ENCODE measurements around the gene ARMC2. TPM values are rescaled to one million over a fixed set of nuclear protein-coding genes. Genes with fewer than 3 reads are reported as not detected.
"Not testable (repeated sequence)": the region's sequence is repeated elsewhere in the genome, so short reads cannot be mapped to it uniquely, and the experiment has no call there.

Gene ARMC2
- polyA plus RNA-seq, 6 donors from 2014 or later = 3.4 to 4.9 (median 4.4) TPM

DNA sequence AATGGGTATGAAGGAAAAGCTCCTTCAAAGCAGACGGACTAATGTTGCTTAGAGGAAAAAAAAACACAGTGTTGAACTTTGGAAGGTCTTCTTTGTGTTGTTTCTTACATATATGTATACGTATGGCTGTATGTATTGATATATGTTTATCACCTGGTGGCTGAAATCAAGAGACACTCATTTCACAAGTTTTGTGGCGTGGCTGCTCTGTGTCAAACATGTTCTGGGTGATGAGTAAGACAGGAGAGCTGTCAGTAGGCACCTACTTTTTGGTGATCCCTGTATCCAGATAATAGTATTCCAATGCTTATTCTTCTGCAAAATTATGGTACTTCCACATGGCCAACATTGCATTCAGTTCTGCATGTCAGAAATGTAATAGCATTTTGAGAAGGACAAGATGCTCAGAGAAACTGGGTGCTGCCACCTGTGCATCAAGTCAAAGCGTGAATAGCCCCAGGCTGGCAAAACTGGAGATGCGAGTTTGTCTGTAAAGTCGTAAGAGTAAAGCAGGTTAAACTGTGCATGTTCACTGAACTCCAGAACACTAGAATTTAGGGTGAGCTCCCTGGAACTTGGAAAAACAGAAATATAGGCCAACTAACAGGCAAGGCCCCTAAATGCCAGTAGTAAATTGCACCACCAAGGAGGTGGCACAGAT is 67.9 kb downstream of the ARMC2 start:
- Mint-ChIP-seq H3K36me3 (no peaks in the 10 kb centered on the region), H3K4me3 (no peak overlapping the region), H3K27ac (no peak overlapping the region), H3K27me3 (no peaks in the 10 kb centered on the region), H3K4me1 (peaks cover 10 to 27% (median 22%) of the 10 kb centered on the region in 3 donors), H3K9me3 (peaks cover 0 to 2% (median 0%) of the 10 kb centered on the region in 7 donors)
- ATAC-seq (ENCODE audit: low read depth in 2 of 2) (no peak), DNase-seq (no peak)

- DNase-seq (no peak), ATAC-seq (ENCODE audit: low read depth in 2 of 2) (no peak)
- no peaks in the 10 kb centered on the region for H3K27me3 Mint-ChIP-seq
- peak overlapping the region in 4 of 6 donors; percentile 18 to 94 (median 60) for H3K27ac Mint-ChIP-seq
- peaks cover 0 to 9% (median 3%) of the 10 kb centered on the region in 7 donors for H3K9me3 Mint-ChIP-seq
- H3K4me3 Mint-ChIP-seq = no peak overlapping the region
- peaks cover 5 to 14% of the 10 kb centered on the region in 2 donors for H3K36me3 Mint-ChIP-seq
- peaks cover 17 to 27% (median 26%) of the 10 kb centered on the region in 3 donors for H3K4me1 Mint-ChIP-seq
These were observed 72.5 kb downstream of the ARMC2 start for GRCh38 chr6:108920751-108921150.

- Mint-ChIP-seq H3K4me1 (peaks cover 20 to 26% (median 24%) of the 10 kb centered on the region in 3 donors), H3K27me3 (no peaks in the 10 kb centered on the region), H3K27ac (peak overlapping the region in 1 of 6 donors; percentile 39)
These were observed 73.5 kb downstream of the ARMC2 start for GRCh38 chr6:108921547-108922361.

DNA sequence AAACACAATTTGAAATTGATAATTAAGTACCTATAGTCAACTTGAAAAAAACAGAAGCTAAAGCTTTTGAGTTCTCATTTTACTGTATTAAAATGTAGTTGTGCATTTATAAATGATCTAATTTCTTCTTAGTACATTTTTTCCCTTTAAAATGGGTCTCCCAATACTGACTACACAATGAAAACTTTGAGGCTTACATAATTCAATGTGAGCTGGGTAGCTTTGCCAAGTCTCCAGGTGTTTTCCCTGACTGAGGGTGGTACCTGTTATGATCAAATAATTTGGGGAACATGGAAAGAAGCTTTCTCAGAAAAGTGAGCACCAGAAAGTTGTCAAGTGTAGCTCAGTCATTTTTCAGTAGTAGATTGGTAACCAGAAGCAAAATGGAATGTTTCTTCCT is 74.3 kb downstream of the ARMC2 start:
- Mint-ChIP-seq H3K27ac (peak overlapping the region in 1 of 6 donors; percentile 22), H3K4me3 (no peak overlapping the region), H3K9me3 (peaks cover 0 to 9% (median 3%) of the 10 kb centered on the region in 7 donors), H3K27me3 (no peaks in the 10 kb centered on the region), H3K4me1 (peaks cover 20 to 26% (median 24%) of the 10 kb centered on the region in 3 donors), H3K36me3 (peaks cover 5 to 14% of the 10 kb centered on the region in 2 donors)
- ATAC-seq (ENCODE audit: low read depth in 2 of 2) = no peak
- DNase-seq = no peak

More at GRCh38 chr6:108921547-108922361, 73.5 kb downstream of the ARMC2 start:
- Mint-ChIP-seq H3K9me3 (peaks cover 0 to 9% (median 3%) of the 10 kb centered on the region in 7 donors), H3K36me3 (peaks cover 5 to 14% of the 10 kb centered on the region in 2 donors), H3K4me3 (no peak overlapping the region)
- ATAC-seq (ENCODE audit: low read depth in 2 of 2) (no peak), DNase-seq (no peak)

DNA sequence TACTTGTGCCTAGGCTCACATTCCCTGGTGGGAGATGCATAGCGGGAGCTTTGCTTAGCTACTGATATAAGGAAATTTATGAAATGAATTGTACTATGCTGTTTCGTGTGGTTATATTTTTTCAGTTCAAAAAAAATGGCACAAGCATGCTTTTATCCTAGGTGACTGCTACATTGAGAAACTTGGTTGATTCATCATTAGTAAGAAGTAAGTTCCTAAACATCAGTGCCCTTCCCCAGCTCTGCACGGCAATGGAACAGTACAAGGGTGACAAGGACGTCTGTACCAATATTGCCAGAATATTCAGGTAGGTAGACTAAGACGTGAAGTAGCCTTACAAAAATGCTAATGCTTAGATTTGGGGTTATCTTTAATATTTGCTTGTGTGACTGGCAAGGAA is 79.7 kb downstream of the ARMC2 start:
- Mint-ChIP-seq H3K4me1 (peaks cover 16 to 20% (median 20%) of the 10 kb centered on the region in 3 donors), H3K27me3 (no peaks in the 10 kb centered on the region), H3K4me3 (no peak overlapping the region), H3K9me3 (peaks cover 0 to 11% (median 3%) of the 10 kb centered on the region in 7 donors), H3K36me3 (peaks cover 9 to 14% of the 10 kb centered on the region in 2 donors), H3K27ac (no peak overlapping the region)
- ATAC-seq (ENCODE audit: low read depth in 2 of 2) (no peak), DNase-seq (no peak)

- no peak for ATAC-seq (ENCODE audit: low read depth in 2 of 2)
- Mint-ChIP-seq H3K27me3 (no peaks in the 10 kb centered on the region), H3K27ac (no peak overlapping the region)
These were observed 80.4 kb downstream of the ARMC2 start for GRCh38 chr6:108928650-108929049.

DNA sequence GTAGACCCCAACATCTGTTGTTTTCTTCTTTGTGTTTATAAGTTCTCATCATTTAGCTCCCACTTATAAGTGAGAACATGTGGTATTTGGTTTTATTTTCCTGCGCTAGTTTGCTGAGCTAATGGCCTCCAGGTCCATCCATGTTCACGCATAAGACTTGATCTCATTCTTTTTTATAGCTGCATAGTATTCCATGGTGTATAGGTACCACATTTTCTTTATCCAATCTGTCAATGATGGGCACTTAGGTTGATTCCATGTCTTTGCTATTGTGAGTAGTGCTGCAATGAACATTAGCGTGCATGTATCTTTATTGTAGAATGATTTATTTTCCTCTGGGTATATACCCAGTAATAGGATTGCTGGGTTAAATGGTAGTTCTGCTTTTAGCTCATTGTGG is 82.9 kb downstream of the ARMC2 start:
- not testable (repeated sequence) for H3K4me3 Mint-ChIP-seq; H3K9me3 Mint-ChIP-seq; ATAC-seq (ENCODE audit: low read depth in 2 of 2); H3K4me1 Mint-ChIP-seq; DNase-seq; H3K36me3 Mint-ChIP-seq; H3K27ac Mint-ChIP-seq; H3K27me3 Mint-ChIP-seq

More at GRCh38 chr6:108928650-108929049, 80.4 kb downstream of the ARMC2 start:
- DNase-seq = no peak
- Mint-ChIP-seq H3K4me3 (no peak overlapping the region), H3K4me1 (peaks cover 16 to 19% (median 17%) of the 10 kb centered on the region in 3 donors), H3K36me3 (peaks cover 8 to 13% of the 10 kb centered on the region in 2 donors), H3K9me3 (peaks cover 0 to 11% (median 3%) of the 10 kb centered on the region in 7 donors)

- peak overlapping the region in 1 of 6 donors; percentile 63 for H3K27ac Mint-ChIP-seq
- no peak overlapping the region for H3K4me3 Mint-ChIP-seq
- ATAC-seq (ENCODE audit: low read depth in 2 of 2) (no peak), DNase-seq (no peak)
- H3K9me3 Mint-ChIP-seq = no peaks in the 10 kb centered on the region
- H3K4me1 Mint-ChIP-seq = peaks cover under 1 to 7% (median 1%) of the 10 kb centered on the region in 3 donors
- H3K36me3 Mint-ChIP-seq = peaks cover 0 to under 1% of the 10 kb centered on the region in 2 donors
- no peaks in the 10 kb centered on the region for H3K27me3 Mint-ChIP-seq
These were observed 88.9 kb downstream of the ARMC2 start for GRCh38 chr6:108937170-108937569.

DNA sequence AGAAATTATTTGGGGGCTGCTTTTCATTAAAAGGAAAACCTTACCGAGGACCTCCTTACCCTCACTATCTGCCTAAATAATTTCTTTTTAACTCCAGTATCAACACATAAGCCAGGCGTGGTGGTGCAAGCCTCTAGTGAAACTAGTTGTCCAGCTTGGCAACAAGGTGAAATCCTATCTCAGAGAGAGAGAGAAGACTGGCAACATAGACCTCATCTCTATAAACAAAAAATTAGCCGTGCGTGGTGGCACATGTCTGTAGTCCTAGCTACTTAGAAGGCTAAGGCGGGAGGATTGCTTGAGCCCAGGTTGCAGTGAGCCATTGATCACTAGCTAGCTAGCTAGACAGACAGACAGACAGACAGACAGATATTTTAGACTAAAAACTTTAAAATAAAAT is 92.5 kb downstream of the ARMC2 start:
- Mint-ChIP-seq H3K36me3 (no peaks in the 10 kb centered on the region), H3K27me3 (no peaks in the 10 kb centered on the region), H3K9me3 (no peaks in the 10 kb centered on the region), H3K27ac (peak overlapping the region in 2 of 6 donors; percentile 3 to 61), H3K4me3 (peak overlapping the region in 1 of 8 donors; percentile 48), H3K4me1 (peaks cover 10 to 21% (median 11%) of the 10 kb centered on the region in 3 donors)
- no peak for DNase-seq
- no peak for ATAC-seq (ENCODE audit: low read depth in 2 of 2)

DNA sequence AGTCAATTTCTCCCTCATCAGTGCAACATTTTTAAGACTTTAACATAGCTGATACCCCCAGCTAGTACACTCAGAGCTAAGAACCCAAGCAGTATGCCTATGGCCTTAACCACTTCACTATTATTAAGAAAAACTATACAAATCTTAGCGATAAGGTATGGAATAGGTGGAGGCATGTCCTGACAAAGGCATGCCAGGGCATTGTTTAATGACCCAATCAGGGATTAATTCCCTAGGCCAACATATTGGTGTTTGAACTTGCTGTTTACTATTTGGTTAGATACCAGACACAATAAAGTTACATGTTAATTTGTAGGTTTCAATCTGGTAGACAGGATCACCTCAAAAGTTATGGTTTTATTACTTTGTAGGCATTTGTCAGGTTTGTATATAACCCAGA is 93.1 kb downstream of the ARMC2 start:
- DNase-seq (no peak), ATAC-seq (ENCODE audit: low read depth in 2 of 2) (no peak)
- Mint-ChIP-seq H3K27me3 (no peaks in the 10 kb centered on the region), H3K27ac (no peak overlapping the region), H3K36me3 (no peaks in the 10 kb centered on the region), H3K4me3 (no peak overlapping the region), H3K9me3 (no peaks in the 10 kb centered on the region), H3K4me1 (peaks cover 10 to 21% (median 11%) of the 10 kb centered on the region in 3 donors)

GRCh38 chr6:108941859-108942258 is 93.6 kb downstream of the ARMC2 start:
- Mint-ChIP-seq H3K9me3 (no peaks in the 10 kb centered on the region), H3K27ac (peak overlapping the region in 1 of 6 donors; percentile 49), H3K36me3 (no peaks in the 10 kb centered on the region), H3K27me3 (no peaks in the 10 kb centered on the region), H3K4me1 (peaks cover 14 to 26% (median 14%) of the 10 kb centered on the region in 3 donors), H3K4me3 (no peak overlapping the region)
- ATAC-seq (ENCODE audit: low read depth in 2 of 2) = no peak
- DNase-seq = no peak

DNA sequence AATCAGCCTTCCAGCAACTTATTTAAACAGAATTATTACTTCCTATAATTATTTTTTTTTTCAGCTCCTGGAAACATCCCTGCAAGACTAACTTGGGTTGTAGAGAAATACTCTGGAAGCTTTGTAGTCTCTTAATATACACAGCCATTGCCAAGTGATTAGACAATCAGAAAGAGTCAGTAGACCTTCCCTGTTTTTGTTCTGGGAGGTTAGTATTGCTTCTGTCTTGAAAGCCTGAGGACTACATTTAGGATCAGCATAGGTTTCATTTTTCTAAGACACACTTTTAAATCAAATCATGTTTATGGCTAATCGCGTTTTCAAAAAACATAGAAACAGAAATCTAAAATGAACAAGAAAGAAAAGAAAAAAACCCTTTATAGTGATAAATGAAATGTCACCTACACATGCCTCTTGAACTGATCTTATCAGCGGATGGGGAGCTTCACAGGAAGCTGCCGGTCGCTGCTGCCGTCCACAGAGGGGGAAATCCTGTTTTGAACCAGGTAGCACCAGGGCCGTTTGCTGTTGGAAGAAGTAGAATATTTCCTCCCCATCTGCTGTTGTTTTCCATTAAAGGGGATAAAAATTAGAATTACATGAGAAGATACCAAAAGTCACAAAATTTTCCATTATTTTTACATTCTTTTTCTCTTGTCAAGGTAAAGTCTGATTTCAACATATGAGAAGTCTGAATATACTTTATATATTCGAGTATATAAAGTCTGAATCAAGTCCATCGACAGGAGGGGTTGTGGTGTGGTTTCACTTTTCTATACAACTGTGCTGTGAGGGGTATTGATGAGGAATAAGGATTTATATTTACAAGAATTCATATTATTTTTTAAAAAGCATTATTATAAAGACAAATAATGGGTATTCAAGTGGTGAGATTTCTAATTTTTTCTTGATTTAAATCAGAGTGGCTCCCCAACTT is 94.6 kb downstream of the ARMC2 start:
- Mint-ChIP-seq H3K4me3 (peak overlapping the region in 7 of 8 donors; percentile 63 to 88 (median 72)), H3K27ac (peak overlapping the region; percentile 9 to 97 (median 78)), H3K9me3 (no peaks in the 10 kb centered on the region), H3K36me3 (no peaks in the 10 kb centered on the region), H3K4me1 (peaks cover 16 to 35% (median 24%) of the 10 kb centered on the region in 3 donors), H3K27me3 (no peaks in the 10 kb centered on the region)
- ATAC-seq (ENCODE audit: low read depth in 2 of 2) = peak; percentile 94
- DNase-seq = peak; percentile 22

DNA sequence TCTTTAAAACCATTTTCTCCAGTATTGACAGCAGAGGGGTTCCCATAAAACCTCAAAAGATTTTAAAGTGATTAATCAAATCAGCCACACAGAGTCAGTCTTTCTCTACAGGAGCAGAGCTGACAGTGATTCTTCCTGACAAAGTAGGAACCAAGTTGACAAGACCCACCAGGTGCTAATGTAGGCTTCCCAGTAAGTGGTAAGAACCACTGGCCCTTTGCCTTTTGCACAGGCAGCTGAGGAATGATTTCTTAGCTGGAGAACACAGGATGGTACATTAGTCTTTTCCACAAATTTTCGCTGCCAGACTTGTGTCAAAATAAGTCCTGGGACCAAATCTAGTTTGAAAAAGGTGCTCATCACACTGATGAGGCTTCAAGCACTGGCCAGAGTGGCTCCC is 95.8 kb downstream of the ARMC2 start:
- Mint-ChIP-seq H3K4me1 (peaks cover 28 to 47% (median 35%) of the 10 kb centered on the region in 3 donors), H3K27ac (no peak overlapping the region), H3K4me3 (no peak overlapping the region), H3K9me3 (no peaks in the 10 kb centered on the region), H3K36me3 (no peaks in the 10 kb centered on the region), H3K27me3 (no peaks in the 10 kb centered on the region)
- no peak for DNase-seq
- ATAC-seq (ENCODE audit: low read depth in 2 of 2) = no peak

Measured in naive B cell (primary cell).